ENCODE measurements around the gene PRUNE2. TPM values are rescaled to one million over a fixed set of nuclear protein-coding genes. Genes with fewer than 3 reads are reported as not detected.

The PRUNE2 gene
- total RNA-seq, 6 experiments from 2014 or later = 1.4 to 3.3 (median 2.1) TPM

GRCh38 chr9:76662476-76663281, 243.2 kb downstream of the PRUNE2 start:
- no peaks in the 10 kb centered on the region for H3K36me3 ChIP-seq
- no peaks in the 10 kb centered on the region for H3K27me3 ChIP-seq
- H3K4me3 ChIP-seq = no peak overlapping the region
- H3K27ac ChIP-seq = no peak overlapping the region
- TF ChIP-seq POLR2A (IDR thresholded peaks at IDR 0.05) = no peak
- TF ChIP-seq, protein P1, sequence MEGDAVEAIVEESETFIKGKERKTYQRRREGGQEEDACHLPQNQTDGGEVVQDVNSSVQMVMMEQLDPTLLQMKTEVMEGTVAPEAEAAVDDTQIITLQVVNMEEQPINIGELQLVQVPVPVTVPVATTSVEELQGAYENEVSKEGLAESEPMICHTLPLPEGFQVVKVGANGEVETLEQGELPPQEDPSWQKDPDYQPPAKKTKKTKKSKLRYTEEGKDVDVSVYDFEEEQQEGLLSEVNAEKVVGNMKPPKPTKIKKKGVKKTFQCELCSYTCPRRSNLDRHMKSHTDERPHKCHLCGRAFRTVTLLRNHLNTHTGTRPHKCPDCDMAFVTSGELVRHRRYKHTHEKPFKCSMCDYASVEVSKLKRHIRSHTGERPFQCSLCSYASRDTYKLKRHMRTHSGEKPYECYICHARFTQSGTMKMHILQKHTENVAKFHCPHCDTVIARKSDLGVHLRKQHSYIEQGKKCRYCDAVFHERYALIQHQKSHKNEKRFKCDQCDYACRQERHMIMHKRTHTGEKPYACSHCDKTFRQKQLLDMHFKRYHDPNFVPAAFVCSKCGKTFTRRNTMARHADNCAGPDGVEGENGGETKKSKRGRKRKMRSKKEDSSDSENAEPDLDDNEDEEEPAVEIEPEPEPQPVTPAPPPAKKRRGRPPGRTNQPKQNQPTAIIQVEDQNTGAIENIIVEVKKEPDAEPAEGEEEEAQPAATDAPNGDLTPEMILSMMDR (IDR thresholded peaks at IDR 0.05) = no peak
- H3K9me3 ChIP-seq = no peaks in the 10 kb centered on the region
- intact Hi-C loops (cut with DNase I) = no loop called here
- whole genome bisulfite sequencing (ENCODE audit: insufficient coverage, low coverage, low lambda C conversion rate, missing lambda C conversion rate) = 22% methylated on average over 6 of the region's 6 CpGs
- DNase-seq = no peak
- no peaks in the 10 kb centered on the region for H3K4me1 ChIP-seq
- ATAC-seq = peak in 1 of 4 donors; percentile 25

DNA sequence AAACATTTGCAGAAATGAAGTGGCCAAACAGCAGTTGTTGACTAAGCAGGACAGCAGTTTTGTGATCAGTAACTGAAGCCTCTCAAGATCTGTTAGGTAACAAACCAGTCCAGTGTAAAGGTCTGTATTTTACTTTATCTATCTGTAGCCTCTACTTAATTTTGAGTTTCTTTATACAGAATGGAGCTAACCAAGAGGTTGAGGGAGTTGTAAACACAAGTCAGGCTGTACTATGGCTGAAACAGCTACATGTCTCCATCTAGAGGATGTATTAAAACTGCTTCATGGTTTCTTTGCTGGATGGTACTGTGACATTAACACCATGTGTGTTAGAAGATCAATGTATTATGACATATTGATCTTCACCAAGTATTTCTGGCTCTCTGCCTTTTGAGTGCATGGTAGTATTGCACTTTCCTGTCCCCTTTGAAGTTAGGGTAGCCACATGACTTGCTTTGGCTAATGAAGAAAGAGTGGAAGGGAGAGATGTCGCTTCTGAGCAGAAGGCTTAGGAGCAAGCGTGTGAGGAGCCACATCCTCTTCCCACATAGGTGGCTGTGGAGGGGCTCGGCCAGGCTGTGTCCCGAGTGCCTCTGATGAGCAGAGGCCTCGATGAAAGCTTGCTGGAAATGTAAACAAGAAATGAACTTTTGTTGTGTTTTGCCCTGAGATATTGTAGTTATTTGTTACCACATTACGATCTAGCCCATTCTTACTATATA, 247.2 kb downstream of the PRUNE2 start:
- H3K36me3 ChIP-seq = no peaks in the 10 kb centered on the region
- no peaks in the 10 kb centered on the region for H3K9me3 ChIP-seq
- intact Hi-C loops (cut with DNase I) = loop anchor here in 1 of 2 donors (5.0 kb wide), 1 partner anchor 211 kb away; no protein-coding TSS in a partner anchor
- no peaks in the 10 kb centered on the region for H3K4me1 ChIP-seq
- 43% methylated on average over 6 of the region's 6 CpGs for WGBS (ENCODE audit: insufficient coverage, low coverage, low lambda C conversion rate, missing lambda C conversion rate)
- no peak overlapping the region for H3K4me3 ChIP-seq
- no peak overlapping the region for H3K27ac ChIP-seq
- H3K27me3 ChIP-seq = no peaks in the 10 kb centered on the region
- TF ChIP-seq POLR2A (IDR thresholded peaks at IDR 0.05) = no peak
- TF ChIP-seq, protein P1 (IDR thresholded peaks at IDR 0.05) = peak; percentile 45 to 60 (median 54)
- peak; percentile 73 to 93 (median 87) for ATAC-seq
- no peak for DNase-seq

DNA sequence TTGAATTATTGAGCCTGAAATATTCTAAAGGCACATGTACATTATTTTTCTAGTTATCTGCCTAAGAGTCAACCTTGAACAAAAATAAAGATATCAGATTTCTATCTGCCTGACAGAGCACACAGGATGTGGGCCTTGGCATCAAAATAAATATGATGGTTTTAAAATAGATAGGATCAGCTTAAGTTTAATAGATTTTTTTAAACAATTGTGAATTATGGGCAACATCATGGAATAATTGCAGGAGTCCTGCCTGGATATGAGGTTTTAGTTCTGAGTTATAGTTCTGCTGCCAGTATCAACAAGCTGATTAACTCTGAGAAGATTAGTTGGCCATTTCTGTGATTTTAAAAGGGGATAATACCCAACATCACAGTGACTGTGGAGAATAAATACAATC, 248.6 kb downstream of the PRUNE2 start:
- TF ChIP-seq, protein P1 (IDR thresholded peaks at IDR 0.05) = no peak
- no peak for TF ChIP-seq POLR2A (IDR thresholded peaks at IDR 0.05)
- H3K27ac ChIP-seq = no peak overlapping the region
- DNase-seq (no peak), ATAC-seq (no peak)
- H3K9me3 ChIP-seq = no peaks in the 10 kb centered on the region
- H3K36me3 ChIP-seq = no peaks in the 10 kb centered on the region
- H3K4me1 ChIP-seq = no peaks in the 10 kb centered on the region
- no peaks in the 10 kb centered on the region for H3K27me3 ChIP-seq
- H3K4me3 ChIP-seq = no peak overlapping the region
- intact Hi-C loops (cut with DNase I) = loop anchor here in 1 of 2 donors (5.0 kb wide), 1 partner anchor 210 kb away; no protein-coding TSS in a partner anchor

DNA sequence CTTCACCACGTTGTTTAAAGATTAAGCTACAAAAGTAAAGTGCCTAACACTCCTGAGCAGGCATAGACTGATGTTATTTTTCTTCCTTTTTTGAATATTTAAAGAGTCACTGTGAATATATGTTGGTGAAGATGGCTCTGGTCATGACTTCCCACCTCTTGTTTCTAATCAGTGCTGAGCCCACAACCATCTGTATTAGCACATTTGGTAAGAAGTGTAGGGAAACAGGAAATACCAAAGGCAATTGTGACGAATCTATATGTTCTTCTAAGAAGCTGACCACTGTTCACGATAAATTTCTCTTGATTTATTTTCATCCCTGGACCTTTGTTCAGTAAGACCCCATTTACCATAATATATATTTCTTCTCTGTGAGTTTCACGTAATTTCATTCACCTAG, 249.9 kb downstream of the PRUNE2 start:
- DNase-seq (no peak), ATAC-seq (no peak)
- Histone ChIP-seq H3K9me3 (no peaks in the 10 kb centered on the region), H3K27ac (no peak overlapping the region), H3K4me3 (no peak overlapping the region), H3K36me3 (no peaks in the 10 kb centered on the region), H3K27me3 (no peaks in the 10 kb centered on the region), H3K4me1 (no peaks in the 10 kb centered on the region)
- WGBS (ENCODE audit: insufficient coverage, low coverage, low lambda C conversion rate, missing lambda C conversion rate) = 42% methylated on average over 4 of the region's 4 CpGs
- no peak for TF ChIP-seq POLR2A (IDR thresholded peaks at IDR 0.05)
- TF ChIP-seq, protein P1 (IDR thresholded peaks at IDR 0.05) = no peak
- intact Hi-C loops (cut with DNase I) = loop anchor here in 1 of 2 donors (5.0 kb wide), 1 partner anchor 209 kb away; no protein-coding TSS in a partner anchor
